Skin of body (tissue), 2 donors: Measurements from ENCODE around the gene ARAP3. TPM values are rescaled to one million over a fixed set of nuclear protein-coding genes. Genes with fewer than 3 reads are reported as not detected.
A peak's percentile ranks its signal among the peaks of the same experiment; 100 is the strongest.
"Not testable (repeated sequence)": the region's sequence is repeated elsewhere in the genome, so short reads cannot be mapped to it uniquely, and the experiment has no call there.

ENCODE experiments used
- DNase-seq: peaks from one replicate; lab custom pipeline; 2025; lab: John Stamatoyannopoulos, UW
- total RNA-seq: library from RNA; depleted of rRNA; stranded (reverse); fragments of >200 nt; gene quantifications from one replicate; pipeline ENCODE4 v1.2.3, GENCODE V29; 2014

The ARAP3 gene
- total RNA-seq, 1 donor from 2014 or later: 5.0 TPM

GRCh38 chr5:141618030-141618803 lies 63.8 kb downstream of the ARAP3 start:
- no peak for DNase-seq

GRCh38 chr5:141617682-141618029 lies 64.4 kb downstream of the ARAP3 start:
- DNase-seq: no peak

DNA sequence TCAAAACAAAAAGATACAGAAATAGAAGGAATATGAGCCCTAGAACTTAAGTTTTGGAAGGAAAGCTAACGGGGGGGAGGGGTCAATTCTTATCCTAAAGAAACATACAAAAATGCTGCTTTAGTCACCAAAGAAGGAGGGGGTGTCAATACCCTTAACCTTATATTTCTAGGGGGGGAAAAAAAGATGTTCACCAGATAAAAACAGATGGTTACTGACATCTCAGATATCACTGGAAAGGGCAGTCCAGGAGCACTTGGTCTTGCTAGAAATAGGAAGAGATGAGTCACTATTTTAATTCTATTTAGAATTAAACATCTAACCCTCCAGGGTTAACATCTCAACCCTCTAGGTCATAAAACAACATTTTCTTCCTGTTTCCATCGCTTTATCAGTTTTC lies 64.9 kb downstream of the ARAP3 start:
- no peak for DNase-seq

DNA sequence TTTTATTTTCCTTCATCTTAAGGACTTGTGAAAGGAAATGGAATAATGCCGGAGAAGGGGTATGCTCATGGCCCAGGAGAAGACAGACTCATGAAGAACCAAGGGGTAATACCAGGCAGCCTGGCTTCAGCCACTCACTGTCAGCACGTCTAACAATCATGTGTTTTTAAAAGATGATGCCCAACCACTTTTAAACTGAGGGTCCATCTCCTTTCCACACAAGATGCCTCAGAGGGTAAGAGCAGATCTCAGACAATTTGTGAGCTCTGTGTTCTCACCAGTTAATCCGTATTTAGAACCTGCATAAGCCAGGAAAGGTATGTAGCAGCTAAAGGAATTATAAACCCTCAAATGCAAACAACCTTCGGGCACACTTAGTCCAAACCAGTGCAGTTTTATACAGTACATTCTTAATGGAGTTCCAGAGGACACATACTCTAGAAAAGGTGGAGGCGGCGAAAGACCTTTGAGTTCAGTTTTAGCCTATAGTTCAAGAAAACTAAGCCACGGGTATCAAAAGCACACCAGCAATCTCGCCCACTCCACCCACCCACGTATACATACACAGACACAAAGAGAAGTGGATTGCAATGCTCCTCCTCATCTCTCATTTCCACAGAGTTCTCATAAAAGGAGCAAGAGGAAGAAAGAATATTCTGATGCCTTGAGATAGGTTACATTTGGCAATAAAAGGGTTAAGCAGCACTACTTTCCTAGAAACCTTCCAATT lies 65.9 kb downstream of the ARAP3 start:
- no peak for DNase-seq

GRCh38 chr5:141613344-141613743 lies 68.7 kb downstream of the ARAP3 start:
- DNase-seq: no peak

- no peak for DNase-seq
Observed at GRCh38 chr5:141611289-141611688, 70.7 kb downstream of the ARAP3 start.

GRCh38 chr5:141609921-141610320 lies 72.1 kb downstream of the ARAP3 start:
- not testable (repeated sequence) for DNase-seq

GRCh38 chr5:141609044-141609443 lies 73.0 kb downstream of the ARAP3 start:
- no peak for DNase-seq

- DNase-seq: no peak
Observed at GRCh38 chr5:141608557-141608956, 73.5 kb downstream of the ARAP3 start.

GRCh38 chr5:141608046-141608445 lies 74.0 kb downstream of the ARAP3 start:
- no peak for DNase-seq

GRCh38 chr5:141605523-141606277 lies 76.3 kb downstream of the ARAP3 start:
- DNase-seq: no peak

GRCh38 chr5:141603923-141604717 lies 77.9 kb downstream of the ARAP3 start:
- peak; percentile 77 for DNase-seq

Other genes starting within 250 kb of the ARAP3 start
- 36.7 TPM for gene PCDHGC3, start 206.3 kb downstream of the ARAP3 start, total RNA-seq
- gene PCDHGC4, start 197.2 kb downstream of the ARAP3 start, total RNA-seq: 5.3 TPM
- gene PCDHGC5, start 193.1 kb downstream of the ARAP3 start, total RNA-seq: 2.9 TPM
- gene DIAPH1, start 63.2 kb downstream of the ARAP3 start, total RNA-seq: 23.3 TPM
- gene HDAC3, start 45.4 kb downstream of the ARAP3 start, total RNA-seq: 60.5 TPM
- 1.1 TPM for gene RELL2, start 45.2 kb downstream of the ARAP3 start, total RNA-seq
- gene FCHSD1, start 30.8 kb downstream of the ARAP3 start, total RNA-seq: 22.4 TPM
- gene PCDH1, start 196.2 kb upstream of the ARAP3 start, total RNA-seq: 21.3 TPM
- 43.8 TPM for gene DELE1, start 241.6 kb upstream of the ARAP3 start, total RNA-seq